HEK293T (cell line): Measurements from ENCODE around the gene SYNPO2.

Source experiments
- ARNT ChIP-seq: fragments of 450-650 bp; IDR thresholded peaks from 2 replicates; pipeline ENCODE4 v1.6.1; 2017; ENCODE audit warnings: mild to moderate bottlenecking
- BHLHE40 ChIP-seq: fragments of 450-650 bp; IDR thresholded peaks from 2 replicates; pipeline ENCODE4 v1.6.1; 2016; ENCODE audit warnings: mild to moderate bottlenecking, moderate library complexity, borderline replicate concordance
- CTBP1 ChIP-seq: fragments of 450-650 bp; IDR thresholded peaks from 2 replicates; pipeline ENCODE4 v1.6.1; 2016; ENCODE audit warnings: borderline replicate concordance
- ELF4 ChIP-seq: fragments of 450-650 bp; IDR thresholded peaks from 2 replicates; pipeline ENCODE4 v1.6.1; 2017; ENCODE audit warnings: antibody characterized with exemption
- FOXA1 ChIP-seq: fragments of 450-650 bp; IDR thresholded peaks from 2 replicates; pipeline ENCODE4 v1.6.1; 2016; ENCODE audit warnings: mild to moderate bottlenecking
- FOXK2 ChIP-seq: fragments of 450-650 bp; IDR thresholded peaks from 2 replicates; pipeline ENCODE4 v1.6.1; 2016; ENCODE audit warnings: mild to moderate bottlenecking
- FOXM1 ChIP-seq: fragments of 450-650 bp; IDR thresholded peaks from 2 replicates; pipeline ENCODE4 v1.6.1; 2017; ENCODE audit warnings: mild to moderate bottlenecking, borderline replicate concordance
- HDGF ChIP-seq: fragments of 450-650 bp; IDR thresholded peaks from 2 replicates; pipeline ENCODE4 v1.6.1; 2017; ENCODE audit warnings: antibody characterized with exemption, borderline replicate concordance
- LEF1 ChIP-seq: fragments of 450-650 bp; IDR thresholded peaks from 2 replicates; pipeline ENCODE4 v1.6.1; 2017; ENCODE audit warnings: mild to moderate bottlenecking, borderline replicate concordance
- SP1 ChIP-seq: fragments of 450-650 bp; IDR thresholded peaks from 2 replicates; pipeline ENCODE4 v1.6.1; 2017
- SUZ12 ChIP-seq: fragments of 450-650 bp; IDR thresholded peaks from 2 replicates; pipeline ENCODE4 v1.6.1; 2016; ENCODE audit warnings: mild to moderate bottlenecking
- TARDBP ChIP-seq: fragments of 450-650 bp; IDR thresholded peaks from 2 replicates; pipeline ENCODE4 v1.6.1; 2016
- ZNF384 ChIP-seq: fragments of 450-650 bp; IDR thresholded peaks from 2 replicates; pipeline ENCODE4 v1.6.1; 2016
- TF ChIP-seq, protein P1 (sequence below): fragments of 450-650 bp; IDR thresholded peaks from 2 replicates; pipeline ENCODE4 v1.6.1; 2016

DNA sequence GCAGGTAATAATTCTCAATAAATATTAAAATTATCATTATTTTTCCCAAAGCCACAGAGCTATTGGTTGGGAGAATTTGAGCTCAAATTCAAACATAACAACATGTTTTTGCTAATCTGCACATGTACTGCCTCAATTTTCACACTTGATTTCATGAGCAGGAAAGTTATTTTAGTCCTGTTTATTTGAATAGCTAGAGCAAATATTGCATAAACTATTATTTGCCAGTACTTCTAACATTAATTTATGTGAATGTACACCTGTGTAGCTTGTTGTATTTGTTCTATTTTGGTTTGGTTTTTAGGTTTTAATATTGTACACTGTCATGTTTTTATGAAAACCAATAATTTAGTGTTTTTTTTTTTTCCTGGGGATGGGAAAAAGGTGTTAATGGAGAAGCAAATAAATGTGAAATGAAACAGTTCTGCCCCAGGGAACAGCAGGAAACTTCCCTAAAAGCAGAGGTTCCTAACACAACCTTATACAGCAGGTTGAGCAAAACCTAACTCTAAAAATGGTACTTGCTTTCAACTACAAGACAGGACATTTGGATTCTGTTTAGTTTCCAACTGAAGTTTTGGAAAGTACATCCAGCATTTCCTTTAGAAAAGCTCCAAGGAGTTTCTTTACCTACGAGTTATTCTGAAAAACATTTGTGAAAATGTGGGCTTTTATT lies 99.4 kb downstream of the SYNPO2 start:
- no peak for TF ChIP-seq FOXM1
- TF ChIP-seq FOXK2: no peak
- TF ChIP-seq BHLHE40: no peak
- no peak for TF ChIP-seq SP1
- no peak for TF ChIP-seq ZNF384
- TF ChIP-seq, protein P1, sequence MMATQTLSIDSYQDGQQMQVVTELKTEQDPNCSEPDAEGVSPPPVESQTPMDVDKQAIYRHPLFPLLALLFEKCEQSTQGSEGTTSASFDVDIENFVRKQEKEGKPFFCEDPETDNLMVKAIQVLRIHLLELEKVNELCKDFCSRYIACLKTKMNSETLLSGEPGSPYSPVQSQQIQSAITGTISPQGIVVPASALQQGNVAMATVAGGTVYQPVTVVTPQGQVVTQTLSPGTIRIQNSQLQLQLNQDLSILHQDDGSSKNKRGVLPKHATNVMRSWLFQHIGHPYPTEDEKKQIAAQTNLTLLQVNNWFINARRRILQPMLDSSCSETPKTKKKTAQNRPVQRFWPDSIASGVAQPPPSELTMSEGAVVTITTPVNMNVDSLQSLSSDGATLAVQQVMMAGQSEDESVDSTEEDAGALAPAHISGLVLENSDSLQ: no peak
- TF ChIP-seq SUZ12: no peak
- no peak for TF ChIP-seq HDGF
- TF ChIP-seq CTBP1: no peak
- TF ChIP-seq LEF1: no peak
- no peak for TF ChIP-seq TARDBP
- no peak for TF ChIP-seq ELF4
- TF ChIP-seq FOXA1: no peak
- TF ChIP-seq ARNT: no peak
